Lower lobe of right lung (tissue), 2 donors: ENCODE results near the gene CACNA2D2. TPM values are rescaled to one million over a fixed set of nuclear protein-coding genes. Genes with fewer than 3 reads are reported as not detected.
A peak's percentile ranks its signal among the peaks of the same experiment; 100 is the strongest.

Experiments
- ATAC-seq, 2 donors: fragments of 200-7000 bp; cut with Tn5 transposase; one replicate each; pipeline ENCODE4 v1.9.1; 2020 to 2022; ENCODE audit warnings: mild to moderate bottlenecking in 2 of 2, moderate library complexity in 2 of 2
- DNase-seq: peaks from one replicate; pipeline ENCODE4 v3.0.0-alpha.2; 2020
- H3K27ac ChIP-seq: fragments of 200-600 bp; one replicate; pipeline ENCODE4 v1.8.0; 2022
- H3K27me3 ChIP-seq: fragments of 200-600 bp; one replicate; pipeline ENCODE4 v1.8.0; 2022; ENCODE audit warnings: low read depth
- H3K36me3 ChIP-seq: fragments of 200-600 bp; one replicate; pipeline ENCODE4 v1.8.0; 2022; ENCODE audit warnings: mild to moderate bottlenecking
- H3K4me1 ChIP-seq: fragments of 200-600 bp; one replicate; pipeline ENCODE4 v1.8.0; 2022
- H3K4me3 ChIP-seq: fragments of 200-600 bp; one replicate; pipeline ENCODE4 v1.8.0; 2022; ENCODE audit warnings: mild to moderate bottlenecking
- H3K9me3 ChIP-seq: fragments of 200-600 bp; one replicate; pipeline ENCODE4 v1.8.0; 2022
- CTCF ChIP-seq: fragments of 200-600 bp; IDR thresholded peaks from one replicate; pipeline ENCODE4 v1.8.0; 2022; ENCODE audit warnings: antibody characterized with exemption, mild to moderate bottlenecking
- intact Hi-C: fragments of 100-400 bp; cut with DNase I; formaldehyde crosslinking; loops from one replicate; pipeline ENCODE4 v1.11.0; 2022
- total RNA-seq: library from RNA; stranded (reverse); fragmentation: NEBNext Ultra II Directional; extraction: Animal tissue kit (Norgen Biotek cat#: 25700); gene quantifications from one replicate; pipeline ENCODE4 v1.2.1, GENCODE V29; 2021
- donor health status: DM: no; HTN: yes; CAD: no; lungs with severe emphysema.

CACNA2D2 gene
- total RNA-seq, 1 donor from 2014 or later, result 105 TPM

GRCh38 chr3:50523279-50523811 lies 19.9 kb upstream of the CACNA2D2 start:
- H3K27ac ChIP-seq, result no peak overlapping the region
- no peak for TF ChIP-seq CTCF

GRCh38 chr3:50521572-50521971 lies 18.1 kb upstream of the CACNA2D2 start:
- H3K9me3 ChIP-seq, result no peaks in the 10 kb centered on the region
- no peak overlapping the region for H3K27ac ChIP-seq
- no peaks in the 10 kb centered on the region for H3K36me3 ChIP-seq
- no peak overlapping the region for H3K4me3 ChIP-seq
- H3K27me3 ChIP-seq, result no peaks in the 10 kb centered on the region
- DNase-seq (no peak), ATAC-seq (no peak)
- H3K4me1 ChIP-seq, result peaks cover 4% of the 10 kb centered on the region
- intact Hi-C loops, result no loop called here
- TF ChIP-seq CTCF, result no peak

More at GRCh38 chr3:50523279-50523811, 19.9 kb upstream of the CACNA2D2 start:
- intact Hi-C loops, result no loop called here
- no peaks in the 10 kb centered on the region for H3K27me3 ChIP-seq
- H3K9me3 ChIP-seq, result no peaks in the 10 kb centered on the region
- no peaks in the 10 kb centered on the region for H3K4me1 ChIP-seq
- DNase-seq (no peak), ATAC-seq (no peak)
- H3K4me3 ChIP-seq, result no peak overlapping the region
- no peaks in the 10 kb centered on the region for H3K36me3 ChIP-seq

GRCh38 chr3:50520849-50521248 lies 17.4 kb upstream of the CACNA2D2 start:
- Histone ChIP-seq H3K27ac (no peak overlapping the region), H3K27me3 (no peaks in the 10 kb centered on the region), H3K4me1 (peaks cover 11% of the 10 kb centered on the region), H3K9me3 (no peaks in the 10 kb centered on the region), H3K36me3 (no peaks in the 10 kb centered on the region), H3K4me3 (no peak overlapping the region)
- DNase-seq (no peak), ATAC-seq (no peak)
- TF ChIP-seq CTCF, result no peak
- intact Hi-C loops, result no loop called here

- peak; percentile 72 for DNase-seq
- Histone ChIP-seq H3K27me3 (no peaks in the 10 kb centered on the region), H3K9me3 (no peaks in the 10 kb centered on the region), H3K36me3 (no peaks in the 10 kb centered on the region), H3K27ac (no peak overlapping the region), H3K4me3 (no peak overlapping the region), H3K4me1 (peaks cover 20% of the 10 kb centered on the region)
- intact Hi-C loops, result no loop called here
- peak; percentile 93 for TF ChIP-seq CTCF
- ATAC-seq, result peak; percentile 78
Observed at GRCh38 chr3:50519471-50520089, 16.1 kb upstream of the CACNA2D2 start.

GRCh38 chr3:50518436-50518835 lies 15.0 kb upstream of the CACNA2D2 start:
- no peak for DNase-seq
- Histone ChIP-seq H3K27me3 (no peaks in the 10 kb centered on the region), H3K4me1 (peaks cover 20% of the 10 kb centered on the region), H3K27ac (no peak overlapping the region), H3K4me3 (no peak overlapping the region), H3K36me3 (no peaks in the 10 kb centered on the region), H3K9me3 (no peaks in the 10 kb centered on the region)
- ATAC-seq, result no peak
- intact Hi-C loops, result no loop called here
- no peak for TF ChIP-seq CTCF
